ENCODE measurements around the gene U2AF2.
A peak's percentile ranks its signal among the peaks of the same experiment; 100 is the strongest.

Gene U2AF2

DNA sequence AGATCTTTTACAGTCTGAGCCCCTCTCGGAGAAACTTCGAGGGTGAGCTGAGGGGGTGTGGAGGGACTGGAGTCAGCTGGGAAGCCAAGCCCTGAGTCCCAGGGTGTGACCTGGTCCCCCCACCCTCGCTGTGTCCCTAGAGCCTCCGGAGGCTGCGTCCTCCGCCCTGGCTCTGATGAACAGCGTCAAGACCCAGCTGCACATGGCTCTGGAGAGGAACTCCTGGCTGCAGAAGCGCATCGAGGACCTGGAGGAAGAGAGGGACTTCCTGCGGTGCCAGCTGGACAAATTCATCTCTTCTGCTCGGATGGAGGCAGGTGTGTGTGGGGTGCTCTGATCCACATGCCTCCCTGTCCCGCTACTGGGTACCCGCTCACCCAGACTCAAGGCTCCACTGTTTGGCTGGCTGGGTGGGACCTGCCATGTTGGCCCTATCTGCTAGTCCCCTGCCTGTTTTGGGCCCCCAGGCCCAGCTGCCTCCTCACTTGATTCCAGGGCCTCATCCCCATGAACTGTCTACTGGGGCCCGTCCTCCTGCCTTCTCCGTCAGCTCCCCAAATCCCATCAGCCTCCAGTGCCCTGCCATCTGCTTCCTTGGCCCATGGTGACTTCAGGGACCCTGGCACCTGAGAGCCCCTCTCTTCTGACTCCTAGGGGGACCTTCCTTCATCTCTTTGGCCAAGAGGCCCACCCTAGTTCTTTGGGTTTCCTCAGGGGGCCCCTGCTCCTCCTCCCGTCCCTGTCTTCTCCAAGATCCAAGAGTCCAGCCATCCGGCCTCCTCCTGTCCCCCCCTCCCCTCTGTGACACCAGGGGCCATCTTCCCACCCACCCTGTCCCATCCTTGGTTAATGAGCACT is 5.3 kb upstream of the U2AF2 start:
- Histone ChIP-seq H3K36me3 (peaks cover 0 to 26% (median 10%) of the 10 kb centered on the region in 3 donors), H3K9me3 (no peaks in the 10 kb centered on the region), H3K27ac (peak overlapping the region; percentile 78 to 80), H3K4me1 (peaks cover 0 to 44% (median 33%) of the 10 kb centered on the region in 4 donors), H3K4me3 (peak overlapping the region in 1 of 2 donors; percentile 79), H3K27me3 (no peaks in the 10 kb centered on the region)
- TF ChIP-seq, protein P1, sequence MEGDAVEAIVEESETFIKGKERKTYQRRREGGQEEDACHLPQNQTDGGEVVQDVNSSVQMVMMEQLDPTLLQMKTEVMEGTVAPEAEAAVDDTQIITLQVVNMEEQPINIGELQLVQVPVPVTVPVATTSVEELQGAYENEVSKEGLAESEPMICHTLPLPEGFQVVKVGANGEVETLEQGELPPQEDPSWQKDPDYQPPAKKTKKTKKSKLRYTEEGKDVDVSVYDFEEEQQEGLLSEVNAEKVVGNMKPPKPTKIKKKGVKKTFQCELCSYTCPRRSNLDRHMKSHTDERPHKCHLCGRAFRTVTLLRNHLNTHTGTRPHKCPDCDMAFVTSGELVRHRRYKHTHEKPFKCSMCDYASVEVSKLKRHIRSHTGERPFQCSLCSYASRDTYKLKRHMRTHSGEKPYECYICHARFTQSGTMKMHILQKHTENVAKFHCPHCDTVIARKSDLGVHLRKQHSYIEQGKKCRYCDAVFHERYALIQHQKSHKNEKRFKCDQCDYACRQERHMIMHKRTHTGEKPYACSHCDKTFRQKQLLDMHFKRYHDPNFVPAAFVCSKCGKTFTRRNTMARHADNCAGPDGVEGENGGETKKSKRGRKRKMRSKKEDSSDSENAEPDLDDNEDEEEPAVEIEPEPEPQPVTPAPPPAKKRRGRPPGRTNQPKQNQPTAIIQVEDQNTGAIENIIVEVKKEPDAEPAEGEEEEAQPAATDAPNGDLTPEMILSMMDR (IDR thresholded peaks at IDR 0.05): no peak
- DNase-seq: no peak
- intact Hi-C loops (cut with DNase I; ENCODE audit: low total_unique reads): no loop called here

DNA sequence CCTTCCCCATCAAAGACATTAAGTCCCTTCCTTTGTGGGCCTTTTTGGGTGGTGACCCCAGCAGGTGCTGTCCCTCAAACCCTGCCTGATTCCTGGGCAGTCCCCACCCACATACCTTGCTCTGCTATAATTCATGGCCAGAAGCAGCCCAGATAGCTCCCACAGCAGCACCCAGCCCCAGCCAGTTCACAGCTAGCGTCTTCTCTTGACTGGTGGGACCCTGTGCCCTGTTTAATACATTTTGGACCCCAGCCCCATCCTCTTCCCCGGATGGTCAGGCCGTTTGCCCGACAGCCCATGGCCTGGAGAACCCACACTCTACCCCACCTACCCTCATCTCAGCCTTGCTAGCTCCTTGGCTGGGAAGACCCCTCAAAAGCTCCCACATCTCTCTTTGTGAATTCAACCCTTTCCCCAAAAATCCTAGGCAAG is 4.7 kb upstream of the U2AF2 start:
- no peak overlapping the region for H3K27ac ChIP-seq
- H3K9me3 ChIP-seq: no peaks in the 10 kb centered on the region
- TF ChIP-seq, protein P1 (IDR thresholded peaks at IDR 0.05): no peak
- peaks cover 0 to 20% (median 4%) of the 10 kb centered on the region in 3 donors for H3K36me3 ChIP-seq
- H3K4me3 ChIP-seq: no peak overlapping the region
- intact Hi-C loops (cut with DNase I; ENCODE audit: low total_unique reads): no loop called here
- H3K27me3 ChIP-seq: no peaks in the 10 kb centered on the region
- no peak for DNase-seq
- H3K4me1 ChIP-seq: peaks cover 0 to 38% (median 30%) of the 10 kb centered on the region in 4 donors

DNA sequence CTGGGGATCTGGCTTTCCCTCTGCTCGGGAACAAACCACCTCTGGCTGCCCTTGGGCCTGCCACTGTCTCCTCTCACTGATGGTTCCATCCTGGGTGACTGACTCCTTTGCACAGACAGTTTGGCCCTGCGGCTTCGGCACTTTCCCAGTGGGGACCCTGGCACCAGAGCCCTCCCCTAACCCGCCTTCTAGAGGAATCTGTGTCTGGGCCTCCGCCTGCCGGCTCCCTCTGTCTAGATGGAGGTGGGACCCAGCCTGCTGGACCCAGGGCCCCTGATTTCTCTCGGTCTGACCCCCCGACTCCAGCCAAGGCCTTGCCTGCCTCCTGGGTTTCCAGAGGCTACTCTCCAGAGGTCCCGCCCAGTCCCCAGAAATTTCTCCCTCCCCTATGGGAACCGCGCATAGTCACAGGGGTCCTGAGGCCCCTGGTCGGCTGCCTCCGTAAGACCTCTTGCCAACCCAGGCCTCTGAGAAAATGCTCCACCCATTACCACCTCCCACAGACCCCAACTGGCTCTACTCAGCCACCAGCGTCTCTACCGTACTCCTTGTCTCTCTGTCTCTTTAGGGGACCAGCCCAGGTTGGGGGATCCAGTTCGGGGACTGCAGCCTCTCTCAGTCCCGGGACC is 4.1 kb upstream of the U2AF2 start:
- Histone ChIP-seq H3K4me1 (peaks cover 0 to 38% (median 31%) of the 10 kb centered on the region in 4 donors), H3K4me3 (no peak overlapping the region), H3K9me3 (no peaks in the 10 kb centered on the region), H3K27me3 (no peaks in the 10 kb centered on the region), H3K36me3 (peaks cover 0 to 14% (median 0%) of the 10 kb centered on the region in 3 donors), H3K27ac (no peak overlapping the region)
- intact Hi-C loops (cut with DNase I; ENCODE audit: low total_unique reads): no loop called here
- TF ChIP-seq, protein P1 (IDR thresholded peaks at IDR 0.05): no peak
- DNase-seq: no peak

DNA sequence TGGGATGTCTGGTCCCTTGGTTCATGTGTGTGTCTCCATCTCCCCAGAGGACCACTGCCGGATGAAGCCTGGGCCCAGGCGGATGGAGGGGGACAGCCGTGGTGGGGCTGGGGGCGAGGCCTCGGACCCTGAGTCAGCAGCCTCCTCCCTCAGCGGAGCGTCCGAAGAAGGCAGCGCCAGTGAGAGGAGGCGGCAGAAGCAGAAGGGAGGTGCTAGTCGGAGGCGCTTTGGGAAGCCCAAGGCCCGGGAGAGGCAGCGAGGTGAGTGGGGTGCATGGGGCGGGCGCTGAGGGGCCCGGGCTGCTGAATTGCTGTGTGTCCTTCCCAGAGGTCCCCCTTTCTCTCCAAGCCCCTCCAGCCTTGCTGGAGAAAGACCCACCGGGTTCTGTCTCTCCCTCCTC is 3.6 kb upstream of the U2AF2 start:
- Histone ChIP-seq H3K9me3 (no peaks in the 10 kb centered on the region), H3K4me1 (peaks cover 0 to 44% (median 36%) of the 10 kb centered on the region in 4 donors), H3K27ac (no peak overlapping the region), H3K36me3 (peaks cover 0 to 12% (median 0%) of the 10 kb centered on the region in 3 donors), H3K27me3 (no peaks in the 10 kb centered on the region), H3K4me3 (no peak overlapping the region)
- TF ChIP-seq, protein P1 (IDR thresholded peaks at IDR 0.05): no peak
- intact Hi-C loops (cut with DNase I; ENCODE audit: low total_unique reads): no loop called here
- no peak for DNase-seq

DNA sequence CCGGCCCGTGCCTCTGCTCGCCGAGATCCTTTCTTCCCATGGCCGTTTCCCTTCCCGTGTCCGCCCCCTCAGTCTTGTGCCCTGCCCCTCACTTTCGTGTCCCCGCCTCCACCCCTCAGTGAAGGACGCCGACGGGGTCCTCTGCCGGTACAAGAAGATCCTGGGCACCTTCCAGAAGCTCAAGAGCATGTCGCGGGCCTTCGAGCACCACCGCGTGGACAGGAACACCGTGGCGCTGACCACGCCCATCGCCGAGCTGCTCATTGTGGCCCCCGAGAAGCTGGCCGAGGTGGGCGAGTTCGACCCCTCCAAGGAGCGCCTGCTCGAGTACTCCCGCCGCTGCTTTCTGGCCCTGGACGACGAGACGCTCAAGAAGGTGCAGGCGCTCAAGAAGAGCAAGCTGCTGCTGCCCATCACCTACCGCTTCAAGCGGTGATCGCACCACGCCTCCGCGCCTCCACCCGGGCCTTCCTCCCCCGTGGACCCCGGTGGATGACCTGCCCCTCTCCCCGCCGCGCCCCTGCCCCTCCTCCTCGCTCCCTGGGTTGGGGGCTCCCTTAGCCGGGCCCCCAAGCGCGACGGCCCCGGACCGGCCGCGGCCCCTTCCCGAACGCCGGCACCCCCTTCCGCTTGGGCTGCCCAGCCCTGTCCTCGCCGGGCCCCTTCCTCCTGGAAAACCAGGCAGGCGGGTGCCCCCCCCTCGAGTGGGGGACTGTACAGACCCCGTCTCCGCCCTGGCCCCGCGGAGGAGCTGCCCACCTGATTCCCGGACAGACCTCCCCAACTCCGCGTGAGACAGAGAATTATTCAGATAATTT is 2.3 kb upstream of the U2AF2 start:
- TF ChIP-seq, protein P1 (IDR thresholded peaks at IDR 0.05): no peak
- Histone ChIP-seq H3K27ac (peak overlapping the region; percentile 93 to 99), H3K27me3 (no peaks in the 10 kb centered on the region), H3K4me3 (no peak overlapping the region), H3K36me3 (peaks cover 0 to 12% (median 0%) of the 10 kb centered on the region in 3 donors), H3K9me3 (no peaks in the 10 kb centered on the region), H3K4me1 (peaks cover 0 to 50% (median 43%) of the 10 kb centered on the region in 4 donors)
- no peak for DNase-seq
- intact Hi-C loops (cut with DNase I; ENCODE audit: low total_unique reads): no loop called here
